Fibroblast of villous mesenchyme (primary cell): ENCODE measurements around the gene TNFAIP6. TPM values are rescaled to one million over a fixed set of nuclear protein-coding genes. Genes with fewer than 3 reads are reported as not detected.

ENCODE experiments used
- DNase-seq: peaks from one replicate; pipeline ENCODE4 v3.0.0-alpha.2; 2010; ENCODE audit warnings: low read depth
- H3K4me3 ChIP-seq: 2 replicates; pipeline ENCODE4 v1.5.1; 2011; ENCODE audit warnings: low read depth, mild to moderate bottlenecking, low read length
- CTCF ChIP-seq: IDR thresholded peaks from 2 replicates; pipeline ENCODE4 v1.5.1; 2012; ENCODE audit warnings: low read depth, mild to moderate bottlenecking, low read length; ENCODE audit not compliant: insufficient read depth
- total RNA-seq: library from RNA; depleted of rRNA; stranded (reverse); fragments of >200 nt; gene quantifications from 2 replicates; pipeline ENCODE4 v1.2.3, GENCODE V29; 2012

Gene TNFAIP6
- total RNA-seq, 1 donor, result 14.2 TPM

- TF ChIP-seq CTCF, result no peak
- DNase-seq, result no peak
- H3K4me3 ChIP-seq, result no peak overlapping the region
Measured at GRCh38 chr2:151380580-151381235, 23.3 kb downstream of the TNFAIP6 start.

- DNase-seq, result peak; percentile 76
- no peak overlapping the region for H3K4me3 ChIP-seq
- TF ChIP-seq CTCF, result no peak
Measured at GRCh38 chr2:151381266-151381665, 23.9 kb downstream of the TNFAIP6 start.

- no peak for TF ChIP-seq CTCF
- H3K4me3 ChIP-seq, result no peak overlapping the region
- no peak for DNase-seq
Measured at GRCh38 chr2:151388011-151388410, 30.6 kb downstream of the TNFAIP6 start.

GRCh38 chr2:151391436-151391835 lies 34.0 kb downstream of the TNFAIP6 start:
- H3K4me3 ChIP-seq, result no peak overlapping the region
- TF ChIP-seq CTCF, result no peak
- no peak for DNase-seq

GRCh38 chr2:151394509-151394908 lies 37.1 kb downstream of the TNFAIP6 start:
- TF ChIP-seq CTCF, result no peak
- no peak for DNase-seq
- no peak overlapping the region for H3K4me3 ChIP-seq

GRCh38 chr2:151395509-151396374 lies 38.4 kb downstream of the TNFAIP6 start:
- no peak for TF ChIP-seq CTCF
- H3K4me3 ChIP-seq, result no peak overlapping the region

More at GRCh38 chr2:151395509-151396374, 38.4 kb downstream of the TNFAIP6 start:
- DNase-seq, result no peak
